KMS-11 (cell line): ENCODE results near the gene LOXHD1.

Experiments used
- H2AFZ ChIP-seq: fragments of 200-600 bp; sonication (generic); 2 replicates; pipeline ENCODE4 v1.6.1; 2016; ENCODE audit warnings: antibody characterized with exemption, mixed run types, low read depth
- H3K27ac ChIP-seq: fragments of 200-600 bp; sonication (generic); 2 replicates; pipeline ENCODE4 v1.6.1; 2016; ENCODE audit warnings: mild to moderate bottlenecking, mixed run types
- H3K27me3 ChIP-seq: fragments of 200-600 bp; sonication (generic); 2 replicates; pipeline ENCODE4 v1.6.1; 2017; ENCODE audit warnings: mild to moderate bottlenecking, low read depth, mixed run types, moderate library complexity; ENCODE audit not compliant: insufficient read depth
- H3K36me3 ChIP-seq: fragments of 200-600 bp; sonication (generic); 2 replicates; pipeline ENCODE4 v1.6.1; 2017; ENCODE audit warnings: mild to moderate bottlenecking, mixed run types; ENCODE audit not compliant: insufficient read depth
- H3K4me1 ChIP-seq: fragments of 200-600 bp; sonication (generic); 2 replicates; pipeline ENCODE4 v1.6.1; 2016; ENCODE audit warnings: mild to moderate bottlenecking, low read depth, mixed run types; ENCODE audit not compliant: poor library complexity, severe bottlenecking
- H3K4me2 ChIP-seq: fragments of 200-600 bp; sonication (generic); 2 replicates; pipeline ENCODE4 v1.7.0; 2016; ENCODE audit warnings: mild to moderate bottlenecking, mixed run types
- H3K4me3 ChIP-seq: fragments of 200-600 bp; sonication (generic); IDR thresholded peaks from 2 replicates; pipeline ENCODE4 v1.6.1; 2017; ENCODE audit warnings: low read depth, low read length, mixed read lengths; ENCODE audit not compliant: insufficient read depth
- H3K79me2 ChIP-seq: fragments of 200-600 bp; sonication (generic); 2 replicates; pipeline ENCODE4 v1.6.1; 2016; ENCODE audit warnings: low read depth, mixed run types; ENCODE audit not compliant: insufficient read depth
- H3K9ac ChIP-seq: fragments of 200-600 bp; sonication (generic); 2 replicates; pipeline ENCODE4 v1.6.1; 2016; ENCODE audit warnings: mild to moderate bottlenecking, mixed run types
- H4K20me1 ChIP-seq: fragments of 200-600 bp; sonication (generic); 2 replicates; pipeline ENCODE4 v1.6.1; 2016; ENCODE audit warnings: mild to moderate bottlenecking, mixed run types; ENCODE audit not compliant: insufficient read depth
- TF ChIP-seq, protein P1 (sequence below): fragments of 200-600 bp; sonication (generic); conservative IDR thresholded peaks from 2 replicates; pipeline ENCODE4 v1.6.1; 2017; ENCODE audit warnings: low read depth, mild to moderate bottlenecking, antibody characterized with exemption, low read length, moderate library complexity, mixed read lengths

LOXHD1 gene

GRCh38 chr18:46509530-46509929, 147.5 kb downstream of the LOXHD1 start:
- no peak overlapping the region for H3K4me2 ChIP-seq

GRCh38 chr18:46506974-46507586, 149.9 kb downstream of the LOXHD1 start:
- Histone ChIP-seq H3K4me3 (no peak overlapping the region), H3K9ac (no peak overlapping the region), H3K4me1 (no peaks in the 10 kb centered on the region), H2AFZ (no peak overlapping the region), H3K79me2 (no peaks in the 10 kb centered on the region), H3K36me3 (no peaks in the 10 kb centered on the region), H4K20me1 (no peaks in the 10 kb centered on the region), H3K4me2 (no peak overlapping the region), H3K27ac (no peak overlapping the region), H3K27me3 (no peaks in the 10 kb centered on the region)
- TF ChIP-seq, protein P1, sequence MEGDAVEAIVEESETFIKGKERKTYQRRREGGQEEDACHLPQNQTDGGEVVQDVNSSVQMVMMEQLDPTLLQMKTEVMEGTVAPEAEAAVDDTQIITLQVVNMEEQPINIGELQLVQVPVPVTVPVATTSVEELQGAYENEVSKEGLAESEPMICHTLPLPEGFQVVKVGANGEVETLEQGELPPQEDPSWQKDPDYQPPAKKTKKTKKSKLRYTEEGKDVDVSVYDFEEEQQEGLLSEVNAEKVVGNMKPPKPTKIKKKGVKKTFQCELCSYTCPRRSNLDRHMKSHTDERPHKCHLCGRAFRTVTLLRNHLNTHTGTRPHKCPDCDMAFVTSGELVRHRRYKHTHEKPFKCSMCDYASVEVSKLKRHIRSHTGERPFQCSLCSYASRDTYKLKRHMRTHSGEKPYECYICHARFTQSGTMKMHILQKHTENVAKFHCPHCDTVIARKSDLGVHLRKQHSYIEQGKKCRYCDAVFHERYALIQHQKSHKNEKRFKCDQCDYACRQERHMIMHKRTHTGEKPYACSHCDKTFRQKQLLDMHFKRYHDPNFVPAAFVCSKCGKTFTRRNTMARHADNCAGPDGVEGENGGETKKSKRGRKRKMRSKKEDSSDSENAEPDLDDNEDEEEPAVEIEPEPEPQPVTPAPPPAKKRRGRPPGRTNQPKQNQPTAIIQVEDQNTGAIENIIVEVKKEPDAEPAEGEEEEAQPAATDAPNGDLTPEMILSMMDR: no peak

More at GRCh38 chr18:46509530-46509929, 147.5 kb downstream of the LOXHD1 start:
- Histone ChIP-seq H3K79me2 (no peaks in the 10 kb centered on the region), H4K20me1 (no peaks in the 10 kb centered on the region), H2AFZ (no peak overlapping the region), H3K9ac (no peak overlapping the region), H3K4me3 (no peak overlapping the region), H3K36me3 (no peaks in the 10 kb centered on the region), H3K4me1 (no peaks in the 10 kb centered on the region), H3K27me3 (no peaks in the 10 kb centered on the region), H3K27ac (no peak overlapping the region)
- TF ChIP-seq, protein P1: no peak

- no peak overlapping the region for H2AFZ ChIP-seq
- no peaks in the 10 kb centered on the region for H3K27me3 ChIP-seq
- no peak overlapping the region for H3K9ac ChIP-seq
- H3K4me2 ChIP-seq: no peak overlapping the region
- H4K20me1 ChIP-seq: no peaks in the 10 kb centered on the region
- no peak overlapping the region for H3K4me3 ChIP-seq
- H3K4me1 ChIP-seq: no peaks in the 10 kb centered on the region
- H3K27ac ChIP-seq: no peak overlapping the region
- no peaks in the 10 kb centered on the region for H3K79me2 ChIP-seq
- TF ChIP-seq, protein P1: no peak
- H3K36me3 ChIP-seq: no peaks in the 10 kb centered on the region
Measured at GRCh38 chr18:46502444-46502843, 154.6 kb downstream of the LOXHD1 start.

DNA sequence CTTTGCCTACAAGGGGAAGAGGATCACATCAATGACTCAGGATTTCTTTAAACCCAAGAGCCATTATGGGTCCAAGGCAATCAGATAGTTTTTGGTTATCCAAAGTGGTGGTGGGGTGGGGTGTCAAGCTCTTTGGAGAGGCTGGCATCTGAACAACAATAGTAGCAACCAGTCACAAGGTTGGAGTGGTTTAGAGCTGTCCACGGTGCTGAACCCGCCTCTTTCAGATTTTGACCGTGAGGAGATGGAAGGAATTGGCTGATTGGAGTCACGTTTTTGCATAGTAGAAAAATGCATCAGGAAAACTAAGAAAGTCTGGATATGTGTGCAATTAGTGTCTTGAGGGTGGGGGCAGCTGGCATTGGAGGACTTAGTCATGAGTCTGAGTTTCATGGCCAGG, 159.9 kb downstream of the LOXHD1 start:
- Histone ChIP-seq H3K4me3 (no peak overlapping the region), H3K36me3 (no peaks in the 10 kb centered on the region), H3K27me3 (no peaks in the 10 kb centered on the region), H3K79me2 (no peaks in the 10 kb centered on the region), H3K4me1 (no peaks in the 10 kb centered on the region), H3K27ac (no peak overlapping the region), H3K9ac (no peak overlapping the region), H2AFZ (no peak overlapping the region), H4K20me1 (no peaks in the 10 kb centered on the region), H3K4me2 (no peak overlapping the region)
- TF ChIP-seq, protein P1: no peak
